Neutrophil (primary cell): ENCODE results near the gene ROBO4.

ENCODE experiments used
- H3K27ac ChIP-seq: fragments of 200-600 bp; sonication (generic); 2 replicates; pipeline ENCODE4 v1.5.1; 2016; ENCODE audit warnings: mild to moderate bottlenecking, moderate library complexity
- H3K27me3 ChIP-seq: fragments of 200-600 bp; sonication (generic); 2 replicates; pipeline ENCODE4 v1.6.0; 2016; ENCODE audit warnings: mild to moderate bottlenecking
- H3K36me3 ChIP-seq: fragments of 200-600 bp; sonication (generic); 2 replicates; pipeline ENCODE4 v1.5.1; 2017
- H3K4me1 ChIP-seq, 2 experiments: fragments of 200-600 bp in 1 of 2; sonication (generic) in 1 of 2; 1 replicate in 1 of 2; 2 replicates in 1 of 2; pipeline versions ENCODE4 v1.5.1 to v1.6.1; 2013 to 2016; ENCODE audit warnings: low read depth in 1 of 2, low read length in 1 of 2, mild to moderate bottlenecking in 1 of 2, moderate library complexity in 1 of 2; ENCODE audit not compliant: control insufficient read depth in 1 of 2, insufficient read depth in 1 of 2
- H3K4me3 ChIP-seq, 2 experiments: fragments of 200-600 bp in 1 of 2; sonication (generic) in 1 of 2; 1 replicate in 1 of 2; 2 replicates in 1 of 2; pipeline ENCODE4 v1.5.1; 2013 to 2016; ENCODE audit warnings: low read depth in 1 of 2, low read length in 1 of 2, mild to moderate bottlenecking in 1 of 2, moderate library complexity in 1 of 2
- H3K9me3 ChIP-seq: fragments of 200-600 bp; sonication (generic); 2 replicates; pipeline ENCODE4 v1.5.1; 2016
- TF ChIP-seq, protein P1 (sequence below): fragments of 200-600 bp; sonication (generic); IDR thresholded peaks from 2 replicates; pipeline ENCODE4 v1.5.1; 2016; ENCODE audit warnings: antibody characterized with exemption

The ROBO4 gene

DNA sequence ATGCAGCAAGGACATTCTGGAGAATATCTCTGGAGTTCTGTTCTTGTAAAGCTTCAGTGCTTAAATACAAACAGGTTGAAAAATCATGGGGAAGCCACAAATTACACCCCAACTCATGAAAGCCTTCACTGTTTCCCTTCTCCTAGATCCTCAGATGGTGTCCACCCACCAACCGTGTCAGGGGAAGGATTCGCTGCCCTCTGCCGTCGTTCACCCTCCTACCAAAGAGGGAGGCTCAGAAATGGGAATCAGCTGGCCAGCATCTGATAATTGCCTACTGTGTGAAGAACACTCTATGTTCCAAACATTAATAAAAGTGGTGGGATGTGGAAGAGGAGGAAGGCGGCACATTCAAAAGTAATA is 45.6 kb upstream of the ROBO4 start:
- Histone ChIP-seq H3K36me3 (no peaks in the 10 kb centered on the region), H3K27ac (no peak overlapping the region), H3K4me1 (no peaks in the 10 kb centered on the region), H3K9me3 (no peaks in the 10 kb centered on the region), H3K27me3 (no peaks in the 10 kb centered on the region), H3K4me3 (no peak overlapping the region)
- TF ChIP-seq, protein P1, sequence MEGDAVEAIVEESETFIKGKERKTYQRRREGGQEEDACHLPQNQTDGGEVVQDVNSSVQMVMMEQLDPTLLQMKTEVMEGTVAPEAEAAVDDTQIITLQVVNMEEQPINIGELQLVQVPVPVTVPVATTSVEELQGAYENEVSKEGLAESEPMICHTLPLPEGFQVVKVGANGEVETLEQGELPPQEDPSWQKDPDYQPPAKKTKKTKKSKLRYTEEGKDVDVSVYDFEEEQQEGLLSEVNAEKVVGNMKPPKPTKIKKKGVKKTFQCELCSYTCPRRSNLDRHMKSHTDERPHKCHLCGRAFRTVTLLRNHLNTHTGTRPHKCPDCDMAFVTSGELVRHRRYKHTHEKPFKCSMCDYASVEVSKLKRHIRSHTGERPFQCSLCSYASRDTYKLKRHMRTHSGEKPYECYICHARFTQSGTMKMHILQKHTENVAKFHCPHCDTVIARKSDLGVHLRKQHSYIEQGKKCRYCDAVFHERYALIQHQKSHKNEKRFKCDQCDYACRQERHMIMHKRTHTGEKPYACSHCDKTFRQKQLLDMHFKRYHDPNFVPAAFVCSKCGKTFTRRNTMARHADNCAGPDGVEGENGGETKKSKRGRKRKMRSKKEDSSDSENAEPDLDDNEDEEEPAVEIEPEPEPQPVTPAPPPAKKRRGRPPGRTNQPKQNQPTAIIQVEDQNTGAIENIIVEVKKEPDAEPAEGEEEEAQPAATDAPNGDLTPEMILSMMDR, result no peak

DNA sequence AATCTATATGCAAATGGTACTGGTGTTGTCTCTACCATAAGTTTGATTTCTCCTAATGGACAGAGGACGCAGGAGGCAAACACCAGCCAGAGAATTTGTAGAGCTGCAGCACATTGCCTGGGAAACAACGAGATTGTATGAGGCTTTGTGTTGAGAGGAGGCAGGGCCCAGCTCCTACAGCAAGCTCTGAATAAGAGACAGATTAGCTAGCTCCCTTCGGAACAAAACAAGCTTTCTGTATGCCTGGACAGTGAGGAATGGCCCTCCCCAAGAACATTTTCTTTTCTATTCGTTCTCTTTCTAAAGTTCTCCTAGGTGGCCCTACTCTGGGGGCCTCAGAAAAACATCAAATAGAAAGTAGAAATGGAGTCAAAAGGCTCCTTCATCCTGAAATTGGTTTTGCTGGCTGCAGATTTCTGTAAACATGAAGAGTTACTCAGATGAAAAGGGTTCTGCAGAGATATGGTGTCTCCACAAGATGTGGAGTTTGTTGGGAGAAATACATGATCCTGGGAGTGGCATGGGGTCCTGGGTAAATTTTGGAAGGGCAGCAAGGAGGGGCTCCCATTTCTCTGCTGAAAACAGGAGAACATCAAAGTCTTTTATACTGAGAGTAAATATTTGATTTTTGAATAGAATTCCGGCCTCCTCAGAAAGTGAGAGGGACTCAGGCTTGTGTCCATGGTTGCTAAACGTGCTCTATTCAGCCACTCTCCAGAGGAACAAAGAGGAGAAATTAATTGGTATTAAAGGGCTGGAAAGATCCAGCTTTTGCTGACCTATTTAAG is 45.0 kb upstream of the ROBO4 start:
- Histone ChIP-seq H3K4me3 (no peak overlapping the region), H3K27me3 (no peaks in the 10 kb centered on the region), H3K4me1 (no peaks in the 10 kb centered on the region), H3K9me3 (no peaks in the 10 kb centered on the region), H3K36me3 (no peaks in the 10 kb centered on the region), H3K27ac (no peak overlapping the region)
- TF ChIP-seq, protein P1, result no peak

DNA sequence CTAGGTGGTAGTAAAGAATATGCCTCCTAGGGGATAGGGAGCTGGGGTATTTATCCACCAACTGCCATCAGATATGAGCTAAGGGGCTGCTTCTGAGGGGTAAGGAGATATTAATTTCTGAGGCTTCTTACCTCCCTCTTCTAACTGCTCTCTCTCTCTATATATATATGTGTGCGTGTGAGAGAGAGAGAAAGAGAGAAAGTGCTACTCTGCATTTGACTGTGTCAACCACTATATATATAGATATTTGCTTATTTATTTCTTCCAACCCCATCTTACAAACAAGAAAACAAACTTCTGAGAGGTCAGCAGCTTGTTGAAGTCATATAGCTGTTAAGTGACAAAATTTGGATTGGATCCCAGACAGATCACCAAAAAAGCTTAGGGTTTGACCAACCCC is 44.0 kb upstream of the ROBO4 start:
- H3K27me3 ChIP-seq, result no peaks in the 10 kb centered on the region
- H3K9me3 ChIP-seq, result no peaks in the 10 kb centered on the region
- H3K27ac ChIP-seq, result no peak overlapping the region
- H3K4me3 ChIP-seq, result no peak overlapping the region
- no peaks in the 10 kb centered on the region for H3K4me1 ChIP-seq
- TF ChIP-seq, protein P1, result no peak
- H3K36me3 ChIP-seq, result no peaks in the 10 kb centered on the region

DNA sequence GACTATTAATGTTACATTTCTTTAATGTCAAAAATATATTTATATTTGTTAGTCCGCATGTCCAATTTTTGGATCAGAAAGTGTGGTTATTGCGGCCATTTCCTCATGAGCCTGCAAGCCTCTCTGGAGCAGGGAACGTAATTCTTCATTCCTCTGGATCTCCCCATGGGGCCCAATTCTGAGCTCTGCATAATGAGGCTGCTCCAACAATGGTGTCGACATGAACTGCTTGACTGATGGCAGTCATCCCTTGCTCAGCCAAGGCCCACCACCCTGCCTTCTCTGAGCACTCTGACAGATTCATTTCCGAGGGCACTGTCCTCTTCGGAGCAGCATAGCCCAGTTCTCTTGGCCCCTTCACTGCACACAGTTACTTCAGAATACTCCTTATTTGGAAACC is 41.3 kb upstream of the ROBO4 start:
- Histone ChIP-seq H3K27me3 (peaks cover 23% of the 10 kb centered on the region), H3K4me3 (no peak overlapping the region), H3K27ac (no peak overlapping the region), H3K9me3 (no peaks in the 10 kb centered on the region), H3K4me1 (no peaks in the 10 kb centered on the region), H3K36me3 (no peaks in the 10 kb centered on the region)
- TF ChIP-seq, protein P1, result no peak

DNA sequence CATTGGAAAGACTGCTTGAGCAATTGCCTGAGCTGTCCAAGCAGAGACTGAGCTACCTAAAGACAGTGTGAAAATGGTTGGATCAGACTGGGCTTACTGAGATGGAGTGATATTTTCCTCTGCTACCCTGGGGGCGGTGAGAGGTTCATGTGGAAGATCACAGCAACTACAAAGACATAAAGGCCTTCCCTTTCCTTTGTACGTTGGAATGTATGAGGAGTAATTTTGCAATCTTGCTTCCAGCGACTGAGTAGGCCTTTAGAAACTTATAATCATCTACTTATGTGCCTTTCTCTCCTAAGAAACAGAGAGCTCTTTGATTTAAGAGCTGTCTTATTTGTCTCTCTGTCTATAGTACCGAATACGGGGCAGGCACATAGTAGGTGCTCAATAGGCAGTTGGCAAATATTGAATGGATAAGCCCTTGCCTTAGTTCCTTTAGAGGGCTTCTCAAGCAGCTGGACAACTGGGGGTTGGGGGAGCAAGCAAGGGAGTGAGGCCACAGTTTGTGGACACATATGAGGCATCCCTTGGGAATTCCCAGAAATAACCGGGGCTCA is 40.6 kb upstream of the ROBO4 start:
- H3K27me3 ChIP-seq, result peaks cover 25% of the 10 kb centered on the region
- H3K27ac ChIP-seq, result no peak overlapping the region
- H3K36me3 ChIP-seq, result no peaks in the 10 kb centered on the region
- TF ChIP-seq, protein P1, result no peak
- H3K4me3 ChIP-seq, result no peak overlapping the region
- no peaks in the 10 kb centered on the region for H3K9me3 ChIP-seq
- H3K4me1 ChIP-seq, result no peaks in the 10 kb centered on the region
